ENCODE measurements around the gene TNMD. TPM values are rescaled to one million over a fixed set of nuclear protein-coding genes. Genes with fewer than 3 reads are reported as not detected.

Gene TNMD
- total and polyA plus RNA-seq, 2 of the 8 experiments (the other 6 are each of a cell fraction or from before 2014, with no cell fraction given), result 1.4 to 2.1 TPM

DNA sequence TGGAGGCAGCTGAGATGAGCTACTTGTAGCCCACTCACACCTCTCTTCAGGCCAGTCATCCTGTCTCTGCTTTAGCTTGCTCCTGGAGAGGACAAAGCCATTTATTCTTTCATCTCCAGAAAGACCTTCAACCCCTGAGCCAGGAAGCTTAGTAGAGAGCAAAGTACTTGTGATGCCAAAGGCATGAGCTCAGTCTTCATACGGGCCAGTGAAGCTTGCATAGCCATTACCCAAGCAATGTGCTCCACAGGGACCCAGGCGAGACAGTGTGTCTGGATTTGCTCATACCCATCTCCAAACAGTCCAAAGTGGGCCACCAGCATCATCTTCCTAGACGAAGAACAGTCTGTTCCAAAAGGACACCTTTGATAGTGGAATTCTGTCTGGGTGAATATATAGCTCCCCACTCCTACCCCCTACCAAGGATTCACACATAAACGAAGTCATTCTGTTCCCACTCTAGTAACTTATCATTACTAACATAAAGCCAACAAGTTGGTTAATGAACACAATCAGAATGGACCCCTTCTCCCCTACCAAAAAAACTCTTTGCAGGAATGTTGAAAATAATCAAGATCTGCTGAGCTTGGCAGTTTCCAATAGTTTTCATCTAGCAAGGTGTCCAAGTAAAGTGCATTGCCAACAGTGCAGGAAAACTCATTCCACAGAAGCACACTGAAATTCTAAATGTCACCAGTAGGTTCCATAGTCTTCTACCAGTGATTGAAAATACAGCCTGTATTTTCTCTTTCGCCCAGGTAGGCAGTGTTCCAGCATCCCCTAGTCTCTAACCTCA is 6.7 kb downstream of the TNMD start:
- H3K4me2 ChIP-seq (ENCODE audit: insufficient read depth in 1 of 2, low read depth in 2 of 2, low read length in 2 of 2), result no peak overlapping the region
- H2BK15ac ChIP-seq (ENCODE audit: low read length), result no peak overlapping the region
- H3K4me3 ChIP-seq (ENCODE audit: extremely low read depth in 1 of 4, insufficient read depth in 2 of 4, low read depth in 3 of 4, low read length in 4 of 4), result no peak overlapping the region
- no peak overlapping the region for H2BK20ac ChIP-seq (ENCODE audit: low read length)
- CTCF ChIA-PET (ENCODE audit: partially characterized antibody), result interaction anchor here (0.8 kb wide), 1 partner anchor 16 kb away, joined by 3 read pairs; no protein-coding TSS in a partner anchor
- H3K9ac ChIP-seq (replicated peaks in 1 of 4; ENCODE audit: extremely low read depth in 1 of 4, low read depth in 3 of 4, low read length in 3 of 4), result no peak overlapping the region
- H3K18ac ChIP-seq (ENCODE audit: extremely low read depth, low read length), result no peak overlapping the region
- H4K5ac ChIP-seq (ENCODE audit: insufficient read length, low read depth, low read length), result no peak overlapping the region
- FAIRE-seq (no peak), DNase-seq (ENCODE audit: low read depth in 1 of 2, low spot score in 2 of 2) (no peak)
- H3K36me3 ChIP-seq (ENCODE audit: control insufficient read depth in 2 of 4, insufficient read depth in 4 of 4, low read length in 3 of 4), result no peaks in the 10 kb centered on the region
- H2AFZ ChIP-seq (ENCODE audit: low read length), result no peak overlapping the region
- H3K23ac ChIP-seq (ENCODE audit: insufficient read length), result no peak overlapping the region
- WGBS, 2 experiments (ENCODE audit: extremely low coverage in 1 of 2, insufficient coverage in 1 of 2, insufficient read length in 1 of 2, insufficient replicate concordance in 2 of 2, low coverage in 1 of 2, low lambda C conversion rate in 2 of 2, missing lambda C conversion rate in 1 of 2), result 80% methylated on average over 3 of the region's 5 CpGs; no CpG with 5 or more reads in 1 of the 2 experiments
- no peaks in the 10 kb centered on the region for H3K9me3 ChIP-seq (ENCODE audit: insufficient read depth in 2 of 2, low read depth in 1 of 2, low read length in 1 of 2)
- POLR2A ChIA-PET (ENCODE audit: partially characterized antibody), result no interaction called here
- H3K79me1 ChIP-seq (ENCODE audit: low read depth, low read length), result no peaks in the 10 kb centered on the region
- no peak overlapping the region for H4K91ac ChIP-seq (replicated peaks; ENCODE audit: insufficient read length, low read length)
- H2BK12ac ChIP-seq (ENCODE audit: low read depth, low read length), result no peak overlapping the region
- H2AK5ac ChIP-seq (ENCODE audit: low read depth, low read length), result no peak overlapping the region
- no peak overlapping the region for H3K56ac ChIP-seq (replicated peaks; ENCODE audit: insufficient read length, low read depth, low read length)
- H3K27me3 ChIP-seq (replicated peaks in 1 of 4; ENCODE audit: control insufficient read depth in 3 of 4, extremely low read depth in 1 of 4, insufficient read depth in 3 of 4, low read length in 3 of 4), result no peaks in the 10 kb centered on the region
- TF ChIP-seq KDM1A (IDR thresholded peaks at IDR 0.05; ENCODE audit: borderline replicate concordance, low read length), result no peak
- TF ChIP-seq SP1 (IDR thresholded peaks at IDR 0.05; ENCODE audit: low read depth, low read length), result no peak
- no peak for TF ChIP-seq NANOG (IDR thresholded peaks at IDR 0.05; ENCODE audit: insufficient read depth, low read depth, low read length, poor library complexity, severe bottlenecking)
- no peak for TF ChIP-seq CTBP2 (IDR thresholded peaks at IDR 0.05; ENCODE audit: borderline replicate concordance, insufficient read depth, insufficient read length, low read length)
- TF ChIP-seq EZH2 (IDR thresholded peaks at IDR 0.05; ENCODE audit: low read depth, low read length, severe bottlenecking), result no peak
- no peak for TF ChIP-seq SP4 (IDR thresholded peaks at IDR 0.05; ENCODE audit: low read length)
- no peak for TF ChIP-seq HDAC2 (IDR thresholded peaks at IDR 0.05; ENCODE audit: borderline replicate concordance in 1 of 2, low read depth in 2 of 2, low read length in 2 of 2)
- no peak for TF ChIP-seq SAP30 (IDR thresholded peaks at IDR 0.05; ENCODE audit: insufficient read depth, insufficient replicate concordance, low read length)
- no peak for TF ChIP-seq TAF7 (optimal IDR thresholded peaks at IDR 0.05; ENCODE audit: borderline replicate concordance, low read depth, low read length)
- TF ChIP-seq TCF12 (IDR thresholded peaks at IDR 0.05; ENCODE audit: low read depth, low read length), result no peak
- no peak overlapping the region for H3K14ac ChIP-seq (ENCODE audit: insufficient read length)
- peaks cover 0 to 3% (median 0%) of the 10 kb centered on the region in 4 experiments; a peak in 2 of 7 replicates for H3K4me1 ChIP-seq (replicated peaks in 1 of 4; ENCODE audit: control insufficient read depth in 3 of 4, insufficient read depth in 4 of 4, low read length in 3 of 4)
- H4K20me1 ChIP-seq (replicated peaks in 1 of 2; ENCODE audit: control insufficient read depth in 1 of 2, insufficient read depth in 2 of 2, low read length in 2 of 2), result no peaks in the 10 kb centered on the region
- H2BK120ac ChIP-seq (replicated peaks; ENCODE audit: low read depth, low read length), result no peak overlapping the region
- H4K8ac ChIP-seq (ENCODE audit: extremely low read depth, insufficient read depth, low read length), result no peak overlapping the region
- no peaks in the 10 kb centered on the region for H3K23me2 ChIP-seq (ENCODE audit: low read depth, low read length)
- no peaks in the 10 kb centered on the region for H3K79me2 ChIP-seq (ENCODE audit: control insufficient read depth in 1 of 2, insufficient read depth in 2 of 2, low read length in 2 of 2)
- H3K4ac ChIP-seq (replicated peaks; ENCODE audit: insufficient read length, low read depth, low read length), result no peak overlapping the region
- H3K27ac ChIP-seq (ENCODE audit: low read depth, low read length), result no peak overlapping the region
- no peak overlapping the region for H2BK5ac ChIP-seq (ENCODE audit: low read depth, low read length)

Measured in H1 (cell line).